ENCODE results near the gene MCOLN1. TPM values are rescaled to one million over a fixed set of nuclear protein-coding genes. Genes with fewer than 3 reads are reported as not detected.
"Not testable (repeated sequence)": the region's sequence is repeated elsewhere in the genome, so short reads cannot be mapped to it uniquely, and the experiment has no call there.

The MCOLN1 gene
- total and polyA plus RNA-seq, 4 donors: 9.3 to 45.4 (median 25.3) TPM

DNA sequence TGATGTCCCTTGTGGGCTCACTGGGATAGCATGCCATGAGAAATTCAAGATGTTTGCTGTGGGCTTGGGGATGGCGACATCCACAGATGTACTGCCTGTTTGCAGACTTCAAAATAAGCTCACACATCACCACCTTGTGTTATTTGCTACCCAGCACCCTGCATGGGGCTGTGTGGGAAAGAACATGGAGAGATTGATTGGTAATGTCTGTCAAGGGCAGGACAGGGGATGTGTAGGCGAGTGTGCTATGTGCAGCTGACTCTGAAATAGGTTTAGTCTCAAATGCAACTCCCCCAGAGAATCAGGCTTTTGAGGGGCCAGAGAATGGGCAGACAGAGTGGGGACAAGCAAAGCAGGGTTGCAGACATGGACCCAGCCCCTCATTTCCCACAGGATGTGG is 37.8 kb downstream of the MCOLN1 start:
- Histone ChIP-seq H3K9me3 (ENCODE audit: control insufficient read depth, insufficient read depth, low read length) (no peaks in the 10 kb centered on the region), H3K27ac (ENCODE audit: low read depth, low read length) (no peak overlapping the region), H3K27me3 (ENCODE audit: control insufficient read depth, insufficient read depth, low read length) (no peaks in the 10 kb centered on the region), H3K4me1 (ENCODE audit: control insufficient read depth, insufficient read depth, low read length) (no peaks in the 10 kb centered on the region), H3K36me3 (ENCODE audit: control insufficient read depth, insufficient read depth, low read length) (peaks cover 74% of the 10 kb centered on the region), H3K4me3 (ENCODE audit: low read depth, low read length) (no peak overlapping the region)
- 78% methylated on average over 1 of the region's 2 CpGs for WGBS (ENCODE audit: insufficient coverage)
- no peak for DNase-seq (ENCODE audit: low read depth in 4 of 6, low spot score in 6 of 6)

DNA sequence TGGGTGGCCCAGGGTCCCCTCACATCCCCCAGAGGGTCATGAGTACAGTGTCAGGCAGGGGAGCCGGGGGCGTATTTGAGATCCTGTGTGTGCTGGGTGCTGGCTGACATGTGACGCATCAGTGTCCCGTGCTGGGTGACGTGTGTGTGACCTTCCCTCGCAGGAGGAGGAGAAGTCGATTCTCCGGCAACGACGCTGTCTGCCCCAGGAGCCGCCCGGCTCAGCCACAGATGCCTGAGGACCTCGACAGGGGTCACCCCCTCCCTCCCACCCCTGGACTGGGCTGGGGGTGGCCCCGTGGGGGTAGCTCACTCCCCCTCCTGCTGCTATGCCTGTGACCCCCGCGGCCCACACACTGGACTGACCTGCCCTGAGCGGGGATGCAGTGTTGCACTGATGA is 38.9 kb downstream of the MCOLN1 start:
- Histone ChIP-seq H3K9me3 (ENCODE audit: control insufficient read depth, insufficient read depth, low read length) (no peaks in the 10 kb centered on the region), H3K27ac (ENCODE audit: low read depth, low read length) (no peak overlapping the region), H3K27me3 (ENCODE audit: control insufficient read depth, insufficient read depth, low read length) (no peaks in the 10 kb centered on the region), H3K36me3 (ENCODE audit: control insufficient read depth, insufficient read depth, low read length) (peaks cover 66% of the 10 kb centered on the region), H3K4me1 (ENCODE audit: control insufficient read depth, insufficient read depth, low read length) (no peaks in the 10 kb centered on the region), H3K4me3 (ENCODE audit: low read depth, low read length) (no peak overlapping the region)
- WGBS (ENCODE audit: insufficient coverage): 87% methylated on average over 11 of the region's 17 CpGs
- DNase-seq (ENCODE audit: low read depth in 4 of 6, low spot score in 6 of 6): no peak

DNA sequence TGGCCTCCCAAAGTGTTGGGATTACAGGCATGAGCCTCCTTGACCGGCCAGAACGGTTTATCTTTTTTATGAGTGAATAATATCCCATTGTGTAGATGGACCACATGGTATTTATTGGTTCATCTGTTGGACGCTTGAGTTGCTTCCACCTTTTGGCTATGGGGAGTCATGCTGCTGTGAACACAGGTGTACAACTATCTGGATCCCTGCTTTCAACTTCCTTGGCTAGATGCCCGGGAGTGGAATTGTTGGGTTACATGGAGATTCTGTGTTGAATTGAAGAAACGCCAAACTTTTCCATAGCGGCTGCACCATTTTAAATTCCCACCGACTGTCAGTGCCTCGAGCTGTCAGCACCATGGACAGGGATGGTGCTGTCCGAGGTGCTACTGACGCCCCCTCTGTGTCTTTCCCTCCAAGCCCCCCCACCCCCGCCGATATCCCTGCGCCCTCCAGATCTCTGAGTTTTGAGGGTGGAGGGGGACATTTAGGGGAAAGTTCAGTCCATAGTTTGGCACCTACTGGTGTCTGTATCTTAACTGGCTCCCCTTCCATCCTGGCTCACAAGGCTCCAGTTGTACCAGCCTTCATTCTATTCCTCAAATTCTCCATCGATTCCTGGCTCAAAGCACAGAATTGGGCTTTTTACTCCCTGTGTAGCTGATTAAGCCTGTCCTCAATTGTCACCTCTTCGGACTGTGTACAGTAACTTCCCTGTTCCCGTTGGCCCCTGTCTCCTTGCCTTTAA is 40.4 kb downstream of the MCOLN1 start:
- no peaks in the 10 kb centered on the region for H3K9me3 ChIP-seq (ENCODE audit: control insufficient read depth, insufficient read depth, low read length)
- H3K27me3 ChIP-seq (ENCODE audit: control insufficient read depth, insufficient read depth, low read length): no peaks in the 10 kb centered on the region
- no peaks in the 10 kb centered on the region for H3K4me1 ChIP-seq (ENCODE audit: control insufficient read depth, insufficient read depth, low read length)
- no peak overlapping the region for H3K4me3 ChIP-seq (ENCODE audit: low read depth, low read length)
- no peak overlapping the region for H3K27ac ChIP-seq (ENCODE audit: low read depth, low read length)
- H3K36me3 ChIP-seq (ENCODE audit: control insufficient read depth, insufficient read depth, low read length): peaks cover 52% of the 10 kb centered on the region
- peak in 1 of 6 donors; percentile 15 for DNase-seq (ENCODE audit: low read depth in 4 of 6, low spot score in 6 of 6)
- 74% methylated on average over 4 of the region's 16 CpGs for WGBS (ENCODE audit: insufficient coverage)

DNA sequence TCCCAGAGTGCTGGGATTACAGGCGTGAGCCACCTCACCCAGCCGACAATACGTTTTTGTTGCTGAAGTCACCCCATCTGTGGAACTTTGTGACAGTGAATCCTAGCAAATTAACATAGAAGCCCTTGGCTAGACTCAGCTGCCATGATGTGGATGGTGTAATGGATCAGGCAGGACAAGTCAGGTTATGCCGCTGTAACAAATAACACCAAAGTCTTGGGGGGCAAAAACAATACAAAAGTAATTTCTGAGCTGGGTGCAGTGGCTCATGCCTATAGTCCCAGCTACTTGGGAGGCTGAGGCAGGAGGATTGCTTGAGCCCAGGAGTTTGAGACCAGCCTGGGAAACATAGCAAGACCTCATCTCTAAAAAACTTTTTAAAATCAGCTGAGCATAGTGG is 42.4 kb downstream of the MCOLN1 start:
- Histone ChIP-seq H3K9me3 (ENCODE audit: control insufficient read depth, insufficient read depth, low read length) (no peaks in the 10 kb centered on the region), H3K4me1 (ENCODE audit: control insufficient read depth, insufficient read depth, low read length) (no peaks in the 10 kb centered on the region), H3K27me3 (ENCODE audit: control insufficient read depth, insufficient read depth, low read length) (no peaks in the 10 kb centered on the region), H3K4me3 (ENCODE audit: low read depth, low read length) (no peak overlapping the region), H3K27ac (ENCODE audit: low read depth, low read length) (no peak overlapping the region), H3K36me3 (ENCODE audit: control insufficient read depth, insufficient read depth, low read length) (peaks cover 31% of the 10 kb centered on the region)
- no peak for DNase-seq (ENCODE audit: low read depth in 4 of 6, low spot score in 6 of 6)
- WGBS (ENCODE audit: insufficient coverage): 87% methylated on average over 4 of the region's 4 CpGs

DNA sequence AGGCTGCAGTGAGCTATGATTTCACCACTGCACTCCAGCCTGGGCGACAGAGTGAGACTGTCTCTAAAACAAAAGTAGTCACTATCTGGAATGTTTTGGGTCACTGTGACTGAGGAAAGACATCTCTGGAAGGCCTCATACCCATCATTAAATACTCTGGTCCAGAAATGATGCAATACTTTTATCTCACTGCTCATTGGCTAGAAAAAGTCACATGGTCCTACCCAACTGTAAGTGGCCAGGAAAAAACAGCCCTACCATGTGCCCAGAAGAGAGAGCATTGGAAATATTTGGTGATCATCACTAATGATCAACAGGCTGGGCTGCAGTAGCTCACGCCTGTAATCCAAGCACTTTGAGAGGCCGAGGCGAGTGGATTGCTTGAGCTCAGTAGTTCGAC is 42.9 kb downstream of the MCOLN1 start:
- Histone ChIP-seq H3K27ac (ENCODE audit: low read depth, low read length) (no peak overlapping the region), H3K9me3 (ENCODE audit: control insufficient read depth, insufficient read depth, low read length) (no peaks in the 10 kb centered on the region), H3K4me3 (ENCODE audit: low read depth, low read length) (no peak overlapping the region), H3K36me3 (ENCODE audit: control insufficient read depth, insufficient read depth, low read length) (peaks cover 29% of the 10 kb centered on the region), H3K4me1 (ENCODE audit: control insufficient read depth, insufficient read depth, low read length) (no peaks in the 10 kb centered on the region), H3K27me3 (ENCODE audit: control insufficient read depth, insufficient read depth, low read length) (no peaks in the 10 kb centered on the region)
- no peak for DNase-seq (ENCODE audit: low read depth in 4 of 6, low spot score in 6 of 6)
- WGBS (ENCODE audit: insufficient coverage): no CpG with 5 or more reads among the region's 5 CpGs

DNA sequence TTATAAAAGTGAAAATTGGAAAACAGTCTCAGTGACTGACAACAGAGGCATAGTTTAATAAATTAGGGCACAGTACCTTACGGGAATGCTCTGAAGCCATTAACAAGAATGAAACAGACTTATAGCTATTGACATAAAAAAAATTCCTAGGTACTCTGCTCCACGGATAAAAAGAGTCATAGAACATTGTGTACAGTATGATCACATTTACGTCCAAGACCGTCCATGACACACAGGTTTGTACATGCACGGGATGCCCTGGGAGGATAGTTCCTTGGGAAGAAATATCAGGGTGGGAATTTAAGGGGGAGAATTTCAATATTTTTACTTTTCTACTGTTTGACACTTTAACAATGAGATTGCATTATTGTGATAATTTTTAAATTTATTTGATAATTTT is 48.3 kb downstream of the MCOLN1 start:
- H3K4me3 ChIP-seq (ENCODE audit: low read depth, low read length): no peak overlapping the region
- H3K36me3 ChIP-seq (ENCODE audit: control insufficient read depth, insufficient read depth, low read length): peaks cover 3% of the 10 kb centered on the region
- H3K27me3 ChIP-seq (ENCODE audit: control insufficient read depth, insufficient read depth, low read length): no peaks in the 10 kb centered on the region
- H3K4me1 ChIP-seq (ENCODE audit: control insufficient read depth, insufficient read depth, low read length): no peaks in the 10 kb centered on the region
- 80% methylated on average over 1 of the region's 5 CpGs for WGBS (ENCODE audit: insufficient coverage)
- DNase-seq (ENCODE audit: low read depth in 4 of 6, low spot score in 6 of 6): no peak
- no peak overlapping the region for H3K27ac ChIP-seq (ENCODE audit: low read depth, low read length)
- H3K9me3 ChIP-seq (ENCODE audit: control insufficient read depth, insufficient read depth, low read length): no peaks in the 10 kb centered on the region

DNA sequence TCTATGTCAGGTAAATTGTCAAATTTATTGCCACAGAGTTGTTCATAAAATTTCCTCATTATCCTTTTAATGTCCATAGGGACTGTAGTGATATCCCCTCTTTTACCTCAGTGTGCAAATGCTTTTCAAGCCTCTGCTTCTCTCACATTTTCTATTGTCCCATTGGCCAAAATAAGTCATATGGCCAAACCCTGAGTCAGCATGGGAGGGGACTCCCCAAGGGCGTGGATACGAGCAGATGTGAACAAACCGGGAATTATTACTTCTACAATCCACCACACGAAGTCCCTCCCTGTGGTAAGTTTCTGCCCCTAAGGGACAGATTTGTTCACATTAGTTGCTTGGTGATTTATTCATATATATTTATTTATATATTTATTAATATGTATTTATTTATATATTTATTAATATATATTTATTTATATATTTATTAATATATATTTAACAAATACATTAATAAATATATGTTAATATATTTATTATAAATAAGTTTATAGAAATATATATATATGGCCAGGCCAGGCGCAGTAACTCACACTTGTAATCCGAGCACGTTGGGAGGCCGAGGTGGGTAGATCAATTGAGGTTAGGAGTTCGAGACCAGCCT is 53.1 kb downstream of the MCOLN1 start:
- DNase-seq (ENCODE audit: low read depth in 4 of 6, low spot score in 6 of 6): no peak

DNA sequence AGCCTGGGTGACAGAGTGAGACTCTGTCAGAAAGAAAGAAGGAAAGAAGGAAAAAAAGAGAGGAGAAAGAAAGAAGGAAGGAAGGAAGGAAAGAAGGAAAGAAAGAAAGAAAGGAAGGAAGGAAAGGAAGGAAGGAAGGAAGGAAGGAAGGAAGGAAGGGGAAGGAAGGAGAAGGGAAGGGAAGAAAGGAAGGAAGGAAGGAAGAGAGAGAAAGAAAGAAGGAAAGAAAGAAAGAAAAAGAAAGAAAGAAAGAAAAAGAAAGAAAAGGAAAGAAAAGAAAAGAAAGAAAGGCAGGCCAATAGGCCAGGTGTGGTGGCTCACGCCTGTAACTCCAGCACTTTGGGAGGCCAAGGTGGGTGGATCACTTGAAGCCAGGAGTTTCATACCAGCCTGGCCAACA is 55.0 kb downstream of the MCOLN1 start:
- H3K9me3 ChIP-seq (ENCODE audit: control insufficient read depth, insufficient read depth, low read length); H3K4me1 ChIP-seq (ENCODE audit: control insufficient read depth, insufficient read depth, low read length); DNase-seq (ENCODE audit: low read depth in 4 of 6, low spot score in 6 of 6); H3K4me3 ChIP-seq (ENCODE audit: low read depth, low read length); H3K36me3 ChIP-seq (ENCODE audit: control insufficient read depth, insufficient read depth, low read length); H3K27ac ChIP-seq (ENCODE audit: low read depth, low read length); H3K27me3 ChIP-seq (ENCODE audit: control insufficient read depth, insufficient read depth, low read length): not testable (repeated sequence)
- WGBS (ENCODE audit: insufficient coverage): no CpG with 5 or more reads among the region's 1 CpG

More for the DNA sequence above, 53.1 kb downstream of the MCOLN1 start:
- H3K4me1 ChIP-seq (ENCODE audit: control insufficient read depth, insufficient read depth, low read length): no peaks in the 10 kb centered on the region
- 92% methylated on average over 4 of the region's 9 CpGs for WGBS (ENCODE audit: insufficient coverage)
- no peak overlapping the region for H3K4me3 ChIP-seq (ENCODE audit: low read depth, low read length)
- no peaks in the 10 kb centered on the region for H3K36me3 ChIP-seq (ENCODE audit: control insufficient read depth, insufficient read depth, low read length)
- no peaks in the 10 kb centered on the region for H3K9me3 ChIP-seq (ENCODE audit: control insufficient read depth, insufficient read depth, low read length)
- no peak overlapping the region for H3K27ac ChIP-seq (ENCODE audit: low read depth, low read length)
- no peaks in the 10 kb centered on the region for H3K27me3 ChIP-seq (ENCODE audit: control insufficient read depth, insufficient read depth, low read length)

DNA sequence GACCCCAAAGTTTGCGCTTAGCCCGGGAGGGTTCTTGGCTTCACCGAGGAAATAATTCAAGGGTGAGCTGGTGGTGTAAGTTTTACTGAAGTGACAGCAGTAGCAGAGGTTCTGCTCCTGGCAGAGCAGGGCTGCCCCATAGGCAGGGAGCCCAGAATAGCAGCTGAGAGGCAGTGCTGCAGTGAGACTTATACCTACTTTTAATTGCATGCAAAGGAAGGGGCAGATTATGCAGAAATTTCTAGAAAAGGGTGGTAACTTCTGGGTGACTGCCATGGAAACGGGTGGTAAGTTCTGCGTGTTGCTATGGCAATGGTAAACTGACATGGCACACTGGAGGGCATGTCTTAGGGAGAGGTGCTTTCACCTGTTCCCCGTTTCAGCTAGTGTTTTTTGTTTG is 55.7 kb downstream of the MCOLN1 start:
- no peak overlapping the region for H3K4me3 ChIP-seq (ENCODE audit: low read depth, low read length)
- no peaks in the 10 kb centered on the region for H3K27me3 ChIP-seq (ENCODE audit: control insufficient read depth, insufficient read depth, low read length)
- no peaks in the 10 kb centered on the region for H3K9me3 ChIP-seq (ENCODE audit: control insufficient read depth, insufficient read depth, low read length)
- no peaks in the 10 kb centered on the region for H3K4me1 ChIP-seq (ENCODE audit: control insufficient read depth, insufficient read depth, low read length)
- no peak for DNase-seq (ENCODE audit: low read depth in 4 of 6, low spot score in 6 of 6)
- 58% methylated on average over 5 of the region's 6 CpGs for WGBS (ENCODE audit: insufficient coverage)
- H3K36me3 ChIP-seq (ENCODE audit: control insufficient read depth, insufficient read depth, low read length): no peaks in the 10 kb centered on the region
- no peak overlapping the region for H3K27ac ChIP-seq (ENCODE audit: low read depth, low read length)

DNA sequence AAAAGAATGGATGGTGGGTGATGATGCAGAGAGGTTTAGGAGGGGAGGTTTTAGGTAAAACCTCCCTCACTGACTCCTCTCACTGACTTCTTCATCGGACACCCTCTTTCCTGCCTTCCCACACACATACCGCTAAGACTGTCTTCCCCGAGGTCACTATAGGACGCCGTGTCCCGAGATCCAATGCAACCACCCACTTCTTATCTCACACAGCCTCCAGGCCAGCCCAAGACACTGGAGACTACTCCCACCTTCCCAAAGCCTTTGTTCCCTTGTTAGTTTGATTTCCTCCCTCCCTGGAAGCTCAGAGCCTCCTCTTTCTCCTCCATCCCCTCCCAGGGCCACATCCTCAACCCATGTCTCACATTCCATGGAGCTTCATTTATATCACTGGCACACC is 56.8 kb downstream of the MCOLN1 start:
- no peaks in the 10 kb centered on the region for H3K4me1 ChIP-seq (ENCODE audit: control insufficient read depth, insufficient read depth, low read length)
- WGBS (ENCODE audit: insufficient coverage): 83% methylated on average over 6 of the region's 6 CpGs
- no peaks in the 10 kb centered on the region for H3K27me3 ChIP-seq (ENCODE audit: control insufficient read depth, insufficient read depth, low read length)
- no peak for DNase-seq (ENCODE audit: low read depth in 4 of 6, low spot score in 6 of 6)
- no peak overlapping the region for H3K4me3 ChIP-seq (ENCODE audit: low read depth, low read length)
- H3K36me3 ChIP-seq (ENCODE audit: control insufficient read depth, insufficient read depth, low read length): no peaks in the 10 kb centered on the region
- no peaks in the 10 kb centered on the region for H3K9me3 ChIP-seq (ENCODE audit: control insufficient read depth, insufficient read depth, low read length)
- no peak overlapping the region for H3K27ac ChIP-seq (ENCODE audit: low read depth, low read length)
